Liver (tissue), 9 donors: ENCODE data around the gene RASGRF1. TPM values are rescaled to one million over a fixed set of nuclear protein-coding genes. Genes with fewer than 3 reads are reported as not detected.
"Not testable (repeated sequence)": the region's sequence is repeated elsewhere in the genome, so short reads cannot be mapped to it uniquely, and the experiment has no call there.

ENCODE experiments used
- DNase-seq: peaks from one replicate; pipeline ENCODE4 v3.0.0-alpha.2; 2017; ENCODE audit warnings: low spot score
- H3K27ac ChIP-seq, 2 donors: one replicate each; pipeline ENCODE4 v1.7.0; 2013; ENCODE audit warnings: inconsistent platforms in 2 of 2, low read length in 2 of 2, control low read depth in 1 of 2, low read depth in 1 of 2, mild to moderate bottlenecking in 1 of 2
- H3K27me3 ChIP-seq, 4 donors: one replicate each; pipeline versions ENCODE4 v1.6.1 to v1.7.0; 2013; ENCODE audit warnings: low read length in 3 of 4, inconsistent platforms in 1 of 4, mild to moderate bottlenecking in 1 of 4, moderate library complexity in 1 of 4; ENCODE audit not compliant: control insufficient read depth in 4 of 4, insufficient read depth in 4 of 4
- H3K36me3 ChIP-seq, 4 donors: one replicate each; pipeline versions ENCODE4 v1.6.1 to v1.7.0; 2013; ENCODE audit warnings: low read length in 3 of 4, mild to moderate bottlenecking in 3 of 4, low read depth in 1 of 4, moderate library complexity in 1 of 4; ENCODE audit not compliant: control insufficient read depth in 4 of 4, insufficient read depth in 3 of 4
- H3K4me1 ChIP-seq, 4 donors: one replicate each; pipeline versions ENCODE4 v1.6.1 to v1.7.0; 2013; ENCODE audit warnings: low read length in 3 of 4, mild to moderate bottlenecking in 3 of 4, moderate library complexity in 1 of 4; ENCODE audit not compliant: control insufficient read depth in 4 of 4, insufficient read depth in 4 of 4
- H3K4me3 ChIP-seq, 3 donors: one replicate each; pipeline versions ENCODE4 v1.6.1 to v1.7.0; 2013; ENCODE audit warnings: low read length in 3 of 3, control low read depth in 1 of 3, low read depth in 1 of 3, mild to moderate bottlenecking in 1 of 3
- H3K9ac ChIP-seq, 2 donors: one replicate each; pipeline ENCODE4 v1.7.0; 2013; ENCODE audit warnings: low read length in 2 of 2, mild to moderate bottlenecking in 2 of 2, moderate library complexity in 2 of 2, control low read depth in 1 of 2, low read depth in 1 of 2
- H3K9me3 ChIP-seq, 4 donors: one replicate each; pipeline versions ENCODE4 v1.6.1 to v1.7.0; 2013; ENCODE audit warnings: low read length in 3 of 4; ENCODE audit not compliant: control insufficient read depth in 4 of 4
- EGR1 ChIP-seq, 2 donors: IDR thresholded peaks; 2 replicates each; pipeline ENCODE4 v1.6.1; 2016 to 2018; ENCODE audit warnings: antibody characterized with exemption in 2 of 2, low read depth in 2 of 2
- FOXA1 ChIP-seq: IDR thresholded peaks from 2 replicates; pipeline ENCODE4 v1.6.1; 2016; ENCODE audit warnings: antibody characterized with exemption
- FOXA2 ChIP-seq: IDR thresholded peaks from 2 replicates; pipeline ENCODE4 v1.6.1; 2016; ENCODE audit warnings: antibody characterized with exemption
- GABPA ChIP-seq, 2 donors: IDR thresholded peaks in 1 of 2; conservative IDR thresholded peaks in 1 of 2; 2 replicates each; pipeline ENCODE4 v1.6.1; 2016; ENCODE audit warnings: antibody characterized with exemption in 2 of 2, mild to moderate bottlenecking in 1 of 2, moderate library complexity in 1 of 2
- HNF4A ChIP-seq, 2 donors: conservative IDR thresholded peaks; 2 replicates each; pipeline ENCODE4 v1.6.1; 2016; ENCODE audit warnings: antibody characterized with exemption in 2 of 2, mild to moderate bottlenecking in 2 of 2
- JUND ChIP-seq, 2 donors: IDR thresholded peaks; 2 replicates each; pipeline ENCODE4 v1.6.1; 2016; ENCODE audit warnings: antibody characterized with exemption in 2 of 2
- NR2F2 ChIP-seq: IDR thresholded peaks from 2 replicates; pipeline ENCODE4 v1.6.1; 2016; ENCODE audit warnings: antibody characterized with exemption
- RXRA ChIP-seq, 2 donors: IDR thresholded peaks; 2 replicates each; pipeline ENCODE4 v1.6.1; 2017 to 2018; ENCODE audit warnings: antibody characterized with exemption in 2 of 2, mild to moderate bottlenecking in 1 of 2
- SP1 ChIP-seq: IDR thresholded peaks from 2 replicates; pipeline ENCODE4 v1.6.1; 2018; ENCODE audit warnings: antibody characterized with exemption, mild to moderate bottlenecking
- TAF1 ChIP-seq: conservative IDR thresholded peaks from 2 replicates; pipeline ENCODE4 v1.6.1; 2016; ENCODE audit warnings: antibody characterized with exemption, mild to moderate bottlenecking
- YY1 ChIP-seq: IDR thresholded peaks from 2 replicates; pipeline ENCODE4 v1.6.1; 2016; ENCODE audit warnings: antibody characterized with exemption, mild to moderate bottlenecking
- ZBTB33 ChIP-seq: IDR thresholded peaks from 2 replicates; pipeline ENCODE4 v1.6.1; 2016; ENCODE audit warnings: antibody characterized with exemption
- WGBS: extraction: QIAGEN DNeasy Blood & Tissue Kit; methylation state at CpG from one replicate; pipeline ENCODE4 v1.1.7; 2013; 5-methylcytosine and 5-hydroxymethylcytosine counted together
- polyA plus RNA-seq, 2 donors: library from polyadenylated mRNA; stranded (reverse) in 1 of 2; unstranded in 1 of 2; fragments of 200-250 nt in 1 of 2; fragments of >200 nt in 1 of 2; fragmentation: Nextera tagmentation in 1 of 2; extraction: Ambion mirVana in 1 of 2; gene quantifications; one replicate each; pipeline versions ENCODE4 v1.2.1 to v1.2.3, GENCODE V29; 2013 to 2015
- total RNA-seq, 2 donors: library from RNA; depleted of rRNA; stranded (reverse); fragments of >200 nt; gene quantifications; one replicate each; pipeline ENCODE4 v1.2.3, GENCODE V29; 2014
- TF ChIP-seq, protein P1 (sequence below): IDR thresholded peaks from 2 replicates; pipeline ENCODE4 v1.6.1; 2016; ENCODE audit warnings: antibody characterized with exemption
- TF ChIP-seq, protein P2 (sequence below): IDR thresholded peaks from 2 replicates; pipeline ENCODE4 v1.6.1; 2016; ENCODE audit warnings: antibody characterized with exemption, mild to moderate bottlenecking
- TF ChIP-seq, protein P3 (sequence below): IDR thresholded peaks from 2 replicates; pipeline ENCODE4 v1.6.1; 2016; ENCODE audit warnings: antibody characterized with exemption
- donor health status: healthy.
- donor health status: healthy.
- donor health status: healthy.
- donor health status: healthy.
- donor health status: healthy.

Gene RASGRF1
- total and polyA plus RNA-seq, 4 donors: 0.28 TPM; not detected in 3

DNA sequence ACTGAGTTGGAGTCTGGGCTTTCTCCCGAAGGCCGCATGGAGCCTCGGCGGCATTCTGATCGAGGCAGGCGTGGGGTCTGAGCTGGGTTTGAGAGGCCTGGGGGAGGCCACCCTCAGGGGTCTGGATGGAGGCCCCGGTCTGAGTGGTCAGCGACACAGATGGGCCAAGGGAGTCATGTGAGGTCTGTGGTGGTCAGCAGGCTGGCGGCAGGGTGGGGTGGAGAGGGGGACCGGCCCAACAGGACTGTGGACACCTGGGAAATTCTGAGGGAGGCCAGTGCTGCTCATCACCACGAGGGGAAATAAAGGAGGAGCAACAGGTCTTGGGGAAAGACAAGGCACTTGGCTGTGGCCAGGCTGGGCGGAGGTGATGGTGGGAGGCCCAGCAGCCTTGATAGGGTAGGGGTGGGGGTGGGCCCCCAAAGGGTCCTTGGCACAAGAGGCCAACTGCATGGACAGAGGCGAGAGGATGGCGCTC, 161.9 kb downstream of the RASGRF1 start:
- Histone ChIP-seq H3K27me3 (no peaks in the 10 kb centered on the region), H3K4me1 (peaks cover 3 to 18% (median 8%) of the 10 kb centered on the region in 4 donors), H3K27ac (no peak overlapping the region), H3K9me3 (no peaks in the 10 kb centered on the region), H3K4me3 (no peak overlapping the region), H3K36me3 (peaks cover 11 to 47% (median 21%) of the 10 kb centered on the region in 4 donors), H3K9ac (no peak overlapping the region)
- 94% methylated on average over 14 of the region's 14 CpGs for whole genome bisulfite sequencing
- no peak for DNase-seq
- no peak for TF ChIP-seq YY1
- TF ChIP-seq HNF4A (conservative IDR thresholded peaks at IDR 0.05): no peak
- no peak for TF ChIP-seq EGR1 (IDR thresholded peaks at IDR 0.05; ENCODE audit: low read depth in 2 of 2)
- TF ChIP-seq JUND (IDR thresholded peaks at IDR 0.05): no peak
- no peak for TF ChIP-seq SP1
- no peak for TF ChIP-seq FOXA2
- TF ChIP-seq NR2F2: no peak
- TF ChIP-seq FOXA1: no peak

DNA sequence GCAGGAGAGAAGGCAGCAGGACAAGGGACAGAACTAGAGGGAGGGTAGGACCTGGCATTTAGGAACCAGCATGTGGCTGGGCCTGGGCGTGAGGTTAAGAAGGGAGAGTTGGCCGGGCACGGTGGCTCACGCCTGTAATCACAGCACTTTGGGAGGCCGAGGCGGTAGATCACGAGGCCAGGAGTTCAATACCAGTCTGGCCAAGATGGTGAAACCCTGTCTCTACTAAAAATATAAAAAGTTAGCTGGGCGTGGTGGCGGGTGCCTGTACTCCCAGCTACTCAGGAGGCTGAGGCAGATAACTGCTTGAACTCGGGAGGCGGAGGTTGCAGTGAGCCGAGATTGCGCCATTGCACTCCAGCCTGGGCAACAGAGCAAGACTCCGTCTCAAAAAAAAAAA, 162.4 kb downstream of the RASGRF1 start:
- WGBS: 96% methylated on average over 14 of the region's 14 CpGs
- not testable (repeated sequence) for H3K9ac ChIP-seq, DNase-seq, H3K9me3 ChIP-seq, H3K4me3 ChIP-seq, H3K27ac ChIP-seq, H3K27me3 ChIP-seq
- Histone ChIP-seq H3K36me3 (peaks cover 11 to 47% (median 23%) of the 10 kb centered on the region in 4 donors), H3K4me1 (peaks cover 0 to 13% (median 5%) of the 10 kb centered on the region in 4 donors)

DNA sequence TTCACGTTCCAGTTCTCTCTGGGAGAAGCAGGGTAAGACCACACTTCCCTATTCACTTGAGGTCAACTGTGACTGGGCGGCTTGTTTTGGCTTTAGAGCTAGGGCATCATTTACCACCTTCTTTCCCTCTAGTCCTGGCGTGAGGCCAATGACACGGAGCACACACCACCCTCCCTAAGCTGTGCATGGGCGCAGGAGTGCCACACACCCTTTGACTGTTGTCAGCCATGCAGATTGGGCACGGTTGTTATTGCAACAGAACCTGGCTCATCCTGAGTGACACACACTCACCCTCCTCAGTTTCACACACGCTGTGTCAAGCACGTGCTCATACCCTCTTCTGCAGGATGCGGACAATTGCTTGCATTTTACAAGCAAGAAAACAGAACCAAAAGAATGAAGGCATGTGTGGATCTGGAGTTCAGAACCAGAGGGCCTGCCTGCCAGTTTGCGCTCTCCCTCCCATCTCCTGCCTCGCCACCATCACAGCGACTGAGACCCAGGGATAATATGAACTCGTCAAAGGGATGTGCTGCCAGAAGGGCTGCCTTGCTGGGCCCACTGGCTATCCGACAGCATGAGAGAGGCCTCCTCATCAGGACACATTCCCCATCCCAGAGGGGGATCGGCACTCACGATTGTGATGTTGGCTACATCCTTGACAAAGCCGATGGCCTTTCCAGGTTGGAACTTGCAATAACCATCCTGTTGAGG, 163.3 kb downstream of the RASGRF1 start:
- Histone ChIP-seq H3K36me3 (peaks cover 11 to 53% (median 30%) of the 10 kb centered on the region in 4 donors), H3K9ac (no peak overlapping the region), H3K4me1 (peaks cover 0 to 9% (median 3%) of the 10 kb centered on the region in 4 donors), H3K27me3 (no peaks in the 10 kb centered on the region), H3K4me3 (no peak overlapping the region), H3K9me3 (no peaks in the 10 kb centered on the region), H3K27ac (no peak overlapping the region)
- no peak for DNase-seq
- TF ChIP-seq ZBTB33 (no peak), GABPA (IDR thresholded peaks at IDR 0.05 in 1 of 2, conservative IDR thresholded peaks at IDR 0.05 in 1 of 2) (no peak), HNF4A (conservative IDR thresholded peaks at IDR 0.05) (no peak), FOXA1 (no peak), TAF1 (no peak), EGR1 (IDR thresholded peaks at IDR 0.05; ENCODE audit: low read depth in 2 of 2) (no peak), RXRA (IDR thresholded peaks at IDR 0.05) (no peak), SP1 (no peak), NR2F2 (no peak), FOXA2 (no peak)
- TF ChIP-seq, protein P1, sequence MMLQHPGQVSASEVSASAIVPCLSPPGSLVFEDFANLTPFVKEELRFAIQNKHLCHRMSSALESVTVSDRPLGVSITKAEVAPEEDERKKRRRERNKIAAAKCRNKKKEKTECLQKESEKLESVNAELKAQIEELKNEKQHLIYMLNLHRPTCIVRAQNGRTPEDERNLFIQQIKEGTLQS: no peak
- TF ChIP-seq, protein P2, sequence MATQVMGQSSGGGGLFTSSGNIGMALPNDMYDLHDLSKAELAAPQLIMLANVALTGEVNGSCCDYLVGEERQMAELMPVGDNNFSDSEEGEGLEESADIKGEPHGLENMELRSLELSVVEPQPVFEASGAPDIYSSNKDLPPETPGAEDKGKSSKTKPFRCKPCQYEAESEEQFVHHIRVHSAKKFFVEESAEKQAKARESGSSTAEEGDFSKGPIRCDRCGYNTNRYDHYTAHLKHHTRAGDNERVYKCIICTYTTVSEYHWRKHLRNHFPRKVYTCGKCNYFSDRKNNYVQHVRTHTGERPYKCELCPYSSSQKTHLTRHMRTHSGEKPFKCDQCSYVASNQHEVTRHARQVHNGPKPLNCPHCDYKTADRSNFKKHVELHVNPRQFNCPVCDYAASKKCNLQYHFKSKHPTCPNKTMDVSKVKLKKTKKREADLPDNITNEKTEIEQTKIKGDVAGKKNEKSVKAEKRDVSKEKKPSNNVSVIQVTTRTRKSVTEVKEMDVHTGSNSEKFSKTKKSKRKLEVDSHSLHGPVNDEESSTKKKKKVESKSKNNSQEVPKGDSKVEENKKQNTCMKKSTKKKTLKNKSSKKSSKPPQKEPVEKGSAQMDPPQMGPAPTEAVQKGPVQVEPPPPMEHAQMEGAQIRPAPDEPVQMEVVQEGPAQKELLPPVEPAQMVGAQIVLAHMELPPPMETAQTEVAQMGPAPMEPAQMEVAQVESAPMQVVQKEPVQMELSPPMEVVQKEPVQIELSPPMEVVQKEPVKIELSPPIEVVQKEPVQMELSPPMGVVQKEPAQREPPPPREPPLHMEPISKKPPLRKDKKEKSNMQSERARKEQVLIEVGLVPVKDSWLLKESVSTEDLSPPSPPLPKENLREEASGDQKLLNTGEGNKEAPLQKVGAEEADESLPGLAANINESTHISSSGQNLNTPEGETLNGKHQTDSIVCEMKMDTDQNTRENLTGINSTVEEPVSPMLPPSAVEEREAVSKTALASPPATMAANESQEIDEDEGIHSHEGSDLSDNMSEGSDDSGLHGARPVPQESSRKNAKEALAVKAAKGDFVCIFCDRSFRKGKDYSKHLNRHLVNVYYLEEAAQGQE: no peak
- TF ChIP-seq, protein P3, sequence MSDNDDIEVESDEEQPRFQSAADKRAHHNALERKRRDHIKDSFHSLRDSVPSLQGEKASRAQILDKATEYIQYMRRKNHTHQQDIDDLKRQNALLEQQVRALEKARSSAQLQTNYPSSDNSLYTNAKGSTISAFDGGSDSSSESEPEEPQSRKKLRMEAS: no peak
- 89% methylated on average over 17 of the region's 17 CpGs for WGBS
